PC-9 (cell line): ENCODE measurements around the gene BORCS5.

Experiments
- CTCF ChIP-seq: fragments of 200-600 bp; sonication (generic); conservative IDR thresholded peaks from 2 replicates; pipeline ENCODE4 v1.6.1; 2017; ENCODE audit warnings: mixed run types, antibody characterized with exemption, mild to moderate bottlenecking, moderate library complexity
- EZH2 ChIP-seq: fragments of 200-600 bp; sonication (generic); IDR thresholded peaks from 2 replicates; pipeline ENCODE4 v1.8.0; 2017; ENCODE audit warnings: antibody characterized with exemption, low read depth

- TF ChIP-seq CTCF (no peak), EZH2 (no peak)
Observed at GRCh38 chr12:12425616-12426015, 68.7 kb downstream of the BORCS5 start.
